ENCODE measurements around the gene GPC3. TPM values are rescaled to one million over a fixed set of nuclear protein-coding genes. Genes with fewer than 3 reads are reported as not detected.

Gene GPC3
- total RNA-seq, 1 experiment from 2014 or later, result 233 TPM

DNA sequence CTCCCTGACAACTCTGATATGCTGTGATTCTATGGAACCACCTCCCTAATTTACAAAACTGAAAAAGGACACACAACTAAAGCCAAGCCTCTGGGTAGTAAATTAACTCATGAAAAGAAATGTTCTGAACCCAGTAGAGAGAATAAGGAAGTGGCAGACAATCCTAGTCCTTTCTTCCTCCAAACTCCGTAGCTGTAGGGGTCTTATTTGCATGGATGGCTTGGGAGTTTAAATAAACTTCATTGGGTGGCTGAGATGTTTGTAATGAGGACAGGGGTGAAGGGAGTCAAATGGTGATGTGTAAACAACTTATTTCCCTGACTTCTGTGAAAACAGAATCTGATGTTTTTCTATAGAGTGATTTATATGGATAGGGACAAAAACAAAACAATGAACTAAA lies 59.3 kb downstream of the GPC3 start:
- POLR2A ChIA-PET, result no interaction called here
- Mint-ChIP-seq H3K27ac (ENCODE audit: unreplicated experiment) (no peak overlapping the region), H3K27me3 (ENCODE audit: insufficient read depth, unreplicated experiment) (no peaks in the 10 kb centered on the region), H3K4me1 (ENCODE audit: low read depth, unreplicated experiment) (peaks cover 6% of the 10 kb centered on the region), H3K9me3 (ENCODE audit: unreplicated experiment) (no peaks in the 10 kb centered on the region), H3K36me3 (ENCODE audit: insufficient read depth, unreplicated experiment) (peaks cover 14% of the 10 kb centered on the region), H3K4me3 (ENCODE audit: unreplicated experiment) (no peak overlapping the region)
- no peak overlapping the region for H3K4me3 ChIP-seq (ENCODE audit: low read depth, low read length)
- H3K4me1 ChIP-seq, result 0 out of 2 replicates have a peak, but pooled peaks cover 4% of the 10 kb centered on the region
- H3K9me3 ChIP-seq, result no peaks in the 10 kb centered on the region
- no TSS peak for BruUV-seq (replicated peaks)
- no peak for DNase-seq
- intact Hi-C loops (cut with micrococcal nuclease; ENCODE audit: unreplicated experiment), result loop anchor here (1.0 kb wide), 1 partner anchor 95 kb away; no protein-coding TSS in a partner anchor
- H3K36me3 ChIP-seq (ENCODE audit: control insufficient read depth, insufficient read depth, low read length), result no peaks in the 10 kb centered on the region; the same call in 1 of the 2 replicates
- TF ChIP-seq, protein P1, sequence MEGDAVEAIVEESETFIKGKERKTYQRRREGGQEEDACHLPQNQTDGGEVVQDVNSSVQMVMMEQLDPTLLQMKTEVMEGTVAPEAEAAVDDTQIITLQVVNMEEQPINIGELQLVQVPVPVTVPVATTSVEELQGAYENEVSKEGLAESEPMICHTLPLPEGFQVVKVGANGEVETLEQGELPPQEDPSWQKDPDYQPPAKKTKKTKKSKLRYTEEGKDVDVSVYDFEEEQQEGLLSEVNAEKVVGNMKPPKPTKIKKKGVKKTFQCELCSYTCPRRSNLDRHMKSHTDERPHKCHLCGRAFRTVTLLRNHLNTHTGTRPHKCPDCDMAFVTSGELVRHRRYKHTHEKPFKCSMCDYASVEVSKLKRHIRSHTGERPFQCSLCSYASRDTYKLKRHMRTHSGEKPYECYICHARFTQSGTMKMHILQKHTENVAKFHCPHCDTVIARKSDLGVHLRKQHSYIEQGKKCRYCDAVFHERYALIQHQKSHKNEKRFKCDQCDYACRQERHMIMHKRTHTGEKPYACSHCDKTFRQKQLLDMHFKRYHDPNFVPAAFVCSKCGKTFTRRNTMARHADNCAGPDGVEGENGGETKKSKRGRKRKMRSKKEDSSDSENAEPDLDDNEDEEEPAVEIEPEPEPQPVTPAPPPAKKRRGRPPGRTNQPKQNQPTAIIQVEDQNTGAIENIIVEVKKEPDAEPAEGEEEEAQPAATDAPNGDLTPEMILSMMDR (IDR thresholded peaks at IDR 0.05; ENCODE audit: insufficient read depth in 1 of 2, low read depth in 1 of 2, low read length in 1 of 2, severe bottlenecking in 1 of 2, unreplicated experiment in 1 of 2), result no peak
- CTCF ChIA-PET, result no interaction called here
- no peaks in the 10 kb centered on the region for H3K27me3 ChIP-seq (replicated peaks; ENCODE audit: control insufficient read depth, insufficient read depth, low read length)

DNA sequence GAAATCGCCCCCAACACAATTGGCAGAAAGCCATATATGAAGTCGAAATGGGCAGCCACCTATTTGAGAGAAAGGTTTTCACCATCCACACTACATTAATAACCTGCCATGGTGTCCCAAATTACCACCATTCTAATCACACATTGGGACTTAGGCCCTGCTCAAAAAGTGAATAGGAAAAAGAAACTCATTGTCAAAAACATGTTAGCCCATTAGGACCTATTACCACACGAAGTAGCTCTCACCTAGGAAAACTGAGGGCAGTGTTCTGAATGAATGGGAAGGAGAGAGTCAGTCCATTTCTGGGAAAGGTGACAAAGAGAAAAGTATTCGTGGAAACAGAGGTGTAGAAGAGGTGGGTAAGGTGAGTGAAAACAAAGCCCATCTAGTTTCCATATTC lies 60.8 kb downstream of the GPC3 start:
- Histone ChIP-seq H3K36me3 (ENCODE audit: control insufficient read depth, insufficient read depth, low read length) (no peaks in the 10 kb centered on the region), H3K4me3 (ENCODE audit: low read depth, low read length) (no peak overlapping the region), H3K27me3 (replicated peaks; ENCODE audit: control insufficient read depth, insufficient read depth, low read length) (no peaks in the 10 kb centered on the region), H3K4me1 (0 out of 2 replicates have a peak, but pooled peaks cover 4% of the 10 kb centered on the region), H3K9me3 (no peaks in the 10 kb centered on the region)
- no peaks in the 10 kb centered on the region for H3K9me3 Mint-ChIP-seq (ENCODE audit: unreplicated experiment)
- no peak overlapping the region for H3K4me3 Mint-ChIP-seq (ENCODE audit: unreplicated experiment)
- no peak for DNase-seq
- H3K27me3 Mint-ChIP-seq (ENCODE audit: insufficient read depth, unreplicated experiment), result no peaks in the 10 kb centered on the region
- peaks cover 6% of the 10 kb centered on the region for H3K4me1 Mint-ChIP-seq (ENCODE audit: low read depth, unreplicated experiment)
- no TSS peak for BruUV-seq (replicated peaks)
- POLR2A ChIA-PET, result no interaction called here
- CTCF ChIA-PET, result no interaction called here
- H3K27ac Mint-ChIP-seq (ENCODE audit: unreplicated experiment), result no peak overlapping the region
- intact Hi-C loops (cut with micrococcal nuclease; ENCODE audit: unreplicated experiment), result no loop called here
- TF ChIP-seq, protein P1 (IDR thresholded peaks at IDR 0.05; ENCODE audit: insufficient read depth in 1 of 2, low read depth in 1 of 2, low read length in 1 of 2, severe bottlenecking in 1 of 2, unreplicated experiment in 1 of 2), result no peak
- peaks cover 7% of the 10 kb centered on the region for H3K36me3 Mint-ChIP-seq (ENCODE audit: insufficient read depth, unreplicated experiment)

- CTCF ChIA-PET, result no interaction called here
- no peaks in the 10 kb centered on the region for H3K9me3 Mint-ChIP-seq (ENCODE audit: unreplicated experiment)
- TF ChIP-seq, protein P1 (IDR thresholded peaks at IDR 0.05; ENCODE audit: insufficient read depth in 1 of 2, low read depth in 1 of 2, low read length in 1 of 2, severe bottlenecking in 1 of 2, unreplicated experiment in 1 of 2), result no peak
- no peaks in the 10 kb centered on the region for H3K36me3 Mint-ChIP-seq (ENCODE audit: insufficient read depth, unreplicated experiment)
- H3K27ac Mint-ChIP-seq (ENCODE audit: unreplicated experiment), result no peak overlapping the region
- H3K27me3 Mint-ChIP-seq (ENCODE audit: insufficient read depth, unreplicated experiment), result no peaks in the 10 kb centered on the region
- Histone ChIP-seq H3K9me3 (no peaks in the 10 kb centered on the region), H3K36me3 (ENCODE audit: control insufficient read depth, insufficient read depth, low read length) (no peaks in the 10 kb centered on the region), H3K4me3 (ENCODE audit: low read depth, low read length) (no peak overlapping the region), H3K27me3 (replicated peaks; ENCODE audit: control insufficient read depth, insufficient read depth, low read length) (no peaks in the 10 kb centered on the region), H3K4me1 (0 out of 2 replicates have a peak, but pooled peaks cover 4% of the 10 kb centered on the region)
- DNase-seq, result no peak
- POLR2A ChIA-PET, result no interaction called here
- no TSS peak for BruUV-seq (replicated peaks)
- intact Hi-C loops (cut with micrococcal nuclease; ENCODE audit: unreplicated experiment), result loop anchor here (2.0 kb wide), 1 partner anchor 85 kb away; no protein-coding TSS in a partner anchor
- H3K4me1 Mint-ChIP-seq (ENCODE audit: low read depth, unreplicated experiment), result peaks cover 6% of the 10 kb centered on the region
- H3K4me3 Mint-ChIP-seq (ENCODE audit: unreplicated experiment), result no peak overlapping the region
Observed at GRCh38 chrX:133923548-133923947, 61.8 kb downstream of the GPC3 start.
